Dermis blood vessel endothelial cell (primary cell): Measurements from ENCODE around the gene TSPAN10. TPM values are rescaled to one million over a fixed set of nuclear protein-coding genes. Genes with fewer than 3 reads are reported as not detected.

ENCODE experiments used
- DNase-seq: peaks from one replicate; pipeline ENCODE4 v3.0.0; 2010
- total RNA-seq: library from RNA; depleted of rRNA; stranded (reverse); fragments of >200 nt; gene quantifications from 2 replicates; pipeline ENCODE4 v1.2.3, GENCODE V29; 2014

The TSPAN10 gene
- total RNA-seq, 1 donor from 2014 or later = 0.68 TPM

GRCh38 chr17:81635431-81635830 lies 1.6 kb upstream of the TSPAN10 start:
- no peak for DNase-seq

GRCh38 chr17:81635973-81636504 lies 957 bp upstream of the TSPAN10 start:
- DNase-seq = no peak

GRCh38 chr17:81638683-81639082 lies 1.7 kb downstream of the TSPAN10 start:
- DNase-seq = no peak

GRCh38 chr17:81640011-81640410 lies 3.0 kb downstream of the TSPAN10 start:
- DNase-seq = no peak

GRCh38 chr17:81641825-81642489 lies 5.0 kb downstream of the TSPAN10 start:
- DNase-seq = no peak

- no peak for DNase-seq
These were observed 7.5 kb downstream of the TSPAN10 start for GRCh38 chr17:81644496-81644895.

- DNase-seq = no peak
These were observed 8.3 kb downstream of the TSPAN10 start for GRCh38 chr17:81644976-81645952.

- DNase-seq = no peak
These were observed 10.0 kb downstream of the TSPAN10 start for GRCh38 chr17:81646869-81647600.

- no peak for DNase-seq
These were observed 10.6 kb downstream of the TSPAN10 start for GRCh38 chr17:81647640-81648012.

- no peak for DNase-seq
These were observed 11.2 kb downstream of the TSPAN10 start for GRCh38 chr17:81648013-81648706.

- no peak for DNase-seq
These were observed 11.7 kb downstream of the TSPAN10 start for GRCh38 chr17:81648707-81649085.

- DNase-seq = no peak
These were observed 14.0 kb downstream of the TSPAN10 start for GRCh38 chr17:81650951-81651350.

GRCh38 chr17:81651692-81652091 lies 14.7 kb downstream of the TSPAN10 start:
- no peak for DNase-seq

GRCh38 chr17:81652906-81653771 lies 16.1 kb downstream of the TSPAN10 start:
- DNase-seq = no peak

- DNase-seq = no peak
These were observed 18.6 kb downstream of the TSPAN10 start for GRCh38 chr17:81655378-81656117.

- no peak for DNase-seq
These were observed 19.2 kb downstream of the TSPAN10 start, which contains the start of gene PDE6G for GRCh38 chr17:81656118-81656743. TSS of gene PDE6G (minus strand) at chr17:81656542. CDS start at chr17:81653305, 3,237 bp downstream.

- peak; percentile 75 for DNase-seq
These were observed 19.8 kb downstream of the TSPAN10 start for GRCh38 chr17:81656835-81657234.

- no peak for DNase-seq
These were observed 22.0 kb downstream of the TSPAN10 start for GRCh38 chr17:81659038-81659437.

- DNase-seq = no peak
These were observed 23.4 kb downstream of the TSPAN10 start for GRCh38 chr17:81660441-81660840.

- no peak for DNase-seq
These were observed 25.0 kb downstream of the TSPAN10 start for GRCh38 chr17:81662002-81662401.
